ENCODE measurements around the gene USP8. TPM values are rescaled to one million over a fixed set of nuclear protein-coding genes. Genes with fewer than 3 reads are reported as not detected.
"Not testable (repeated sequence)": the region's sequence is repeated elsewhere in the genome, so short reads cannot be mapped to it uniquely, and the experiment has no call there.

USP8 gene
- total and polyA plus RNA-seq, 2 of the 4 experiments (the other 2 are of a cell fraction), result 25.4 to 52.2 TPM

GRCh38 chr15:50425219-50425618 is 1.0 kb downstream of the USP8 start:
- H3K56ac ChIP-seq (ENCODE audit: extremely low read depth, insufficient read depth, low read length), result no peak overlapping the region
- H4K20me1 ChIP-seq (ENCODE audit: insufficient read depth, low read length), result peaks cover 11% of the 10 kb centered on the region
- no peaks in the 10 kb centered on the region for H3K36me3 ChIP-seq (ENCODE audit: control insufficient read depth, insufficient read depth, low read length)
- no peak overlapping the region for H2BK120ac ChIP-seq (ENCODE audit: low read depth, low read length)
- no peak overlapping the region for H2BK15ac ChIP-seq (ENCODE audit: low read depth, low read length)
- peaks cover 4 to 28% of the 10 kb centered on the region in 2 experiments; a peak in 3 of 4 replicates for H3K79me1 ChIP-seq (ENCODE audit: low read depth in 1 of 2, low read length in 2 of 2)
- H2AK5ac ChIP-seq (ENCODE audit: low read depth, low read length), result no peak overlapping the region
- DNase-seq, result no peak
- H3K4me3 ChIP-seq (ENCODE audit: insufficient read depth, low read depth, low read length), result peak overlapping the region; percentile 95
- H3K9me3 ChIP-seq (ENCODE audit: control insufficient read depth, insufficient read depth, low read length), result no peaks in the 10 kb centered on the region
- CTCF ChIA-PET, result no interaction called here
- H4K5ac ChIP-seq (ENCODE audit: low read depth, low read length), result no peak overlapping the region
- no peak overlapping the region for H2BK20ac ChIP-seq (ENCODE audit: low read depth, low read length)
- H4K8ac ChIP-seq (ENCODE audit: low read depth in 2 of 2, low read length in 2 of 2), result peak overlapping the region; percentile 22 to 93; a peak in 2 of 4 replicates
- no CpG with 5 or more reads among the region's 5 CpGs for WGBS, 2 experiments (ENCODE audit: extremely low coverage in 2 of 2, insufficient read length in 1 of 2)
- H2AK9ac ChIP-seq (replicated peaks; ENCODE audit: low read depth, low read length, poor library complexity), result no peak overlapping the region
- H3K18ac ChIP-seq (ENCODE audit: low read depth, low read length), result no peak overlapping the region
- peak overlapping the region; percentile 97 for H3K9ac ChIP-seq (ENCODE audit: low read depth, low read length)
- 0 out of 2 replicates have a peak overlapping the region, but pooled peaks have one; percentile 24 for H3K14ac ChIP-seq (replicated peaks; ENCODE audit: low read depth, low read length)
- no peak overlapping the region for H4K91ac ChIP-seq (ENCODE audit: insufficient read depth, low read depth, low read length)
- in situ Hi-C loops (cut with MboI; ENCODE audit: low sequenced_read_pairs), result no loop called here
- H3K27me3 ChIP-seq (ENCODE audit: control insufficient read depth, insufficient read depth, low read length), result no peaks in the 10 kb centered on the region
- H3K4ac ChIP-seq (ENCODE audit: low read depth, low read length), result no peak overlapping the region
- H3K9me1 ChIP-seq (ENCODE audit: insufficient read depth, low read length), result peaks cover 3% of the 10 kb centered on the region; the same call in 1 of the 2 replicates
- no peaks in the 10 kb centered on the region; the same call in 1 of the 2 replicates for H3K4me1 ChIP-seq (ENCODE audit: control insufficient read depth, insufficient read depth, low read length)
- H2AFZ ChIP-seq (replicated peaks; ENCODE audit: low read length, poor library complexity), result no peak overlapping the region
- POLR2A ChIA-PET (ENCODE audit: unreplicated experiment), result no interaction called here
- peak overlapping the region; percentile 41; the same call in 1 of the 2 replicates for H3K23ac ChIP-seq (ENCODE audit: low read depth, low read length)
- TF ChIP-seq SMC3 (IDR thresholded peaks at IDR 0.05; ENCODE audit: low read depth, low read length) (no peak), CHD1 (IDR thresholded peaks at IDR 0.05; ENCODE audit: low read depth, low read length) (no peak), RAD21 (IDR thresholded peaks at IDR 0.05; ENCODE audit: low read length) (no peak), MAFK (IDR thresholded peaks at IDR 0.05; ENCODE audit: low read depth, low read length) (peak; percentile 72), FOS (IDR thresholded peaks at IDR 0.05; ENCODE audit: low read depth, low read length) (no peak), MXI1 (IDR thresholded peaks at IDR 0.05; ENCODE audit: borderline replicate concordance, low read depth, low read length) (no peak), CEBPB (IDR thresholded peaks at IDR 0.05; ENCODE audit: low read depth, low read length) (no peak), RFX5 (IDR thresholded peaks at IDR 0.05; ENCODE audit: low read depth, low read length) (no peak)
- H3K4me2 ChIP-seq (ENCODE audit: low read depth, low read length), result peak overlapping the region; percentile 98
- ATAC-seq (ENCODE audit: low read depth), result no peak
- no peak overlapping the region for H3K27ac ChIP-seq (ENCODE audit: insufficient read depth, low read length)
- dilution Hi-C loops (cut with HindIII; ENCODE audit: low sequenced_read_pairs, unreplicated experiment), result no loop called here
- no peak overlapping the region for H2BK5ac ChIP-seq (ENCODE audit: low read depth, low read length, poor library complexity, severe bottlenecking)
- BruUV-seq (replicated peaks), result no TSS peak
- intact Hi-C loops (cut with micrococcal nuclease), result no loop called here

GRCh38 chr15:50425678-50426246 is 1.6 kb downstream of the USP8 start:
- H2AK5ac ChIP-seq (ENCODE audit: low read depth, low read length); dilution Hi-C loops (cut with HindIII; ENCODE audit: low sequenced_read_pairs, unreplicated experiment); H3K23ac ChIP-seq (ENCODE audit: low read depth, low read length); H2BK15ac ChIP-seq (ENCODE audit: low read depth, low read length); H3K36me3 ChIP-seq (ENCODE audit: control insufficient read depth, insufficient read depth, low read length); in situ Hi-C loops (cut with MboI; ENCODE audit: low sequenced_read_pairs); BruUV-seq (replicated peaks); H3K18ac ChIP-seq (ENCODE audit: low read depth, low read length); H3K4me3 ChIP-seq (ENCODE audit: insufficient read depth, low read depth, low read length); H2BK5ac ChIP-seq (ENCODE audit: low read depth, low read length, poor library complexity, severe bottlenecking); H4K5ac ChIP-seq (ENCODE audit: low read depth, low read length); DNase-seq; ATAC-seq (ENCODE audit: low read depth); CTCF ChIA-PET; H3K56ac ChIP-seq (ENCODE audit: extremely low read depth, insufficient read depth, low read length); H3K14ac ChIP-seq (replicated peaks; ENCODE audit: low read depth, low read length); H2AK9ac ChIP-seq (replicated peaks; ENCODE audit: low read depth, low read length, poor library complexity); H3K4me1 ChIP-seq (ENCODE audit: control insufficient read depth, insufficient read depth, low read length); H2BK20ac ChIP-seq (ENCODE audit: low read depth, low read length); H2BK120ac ChIP-seq (ENCODE audit: low read depth, low read length); H3K27ac ChIP-seq (ENCODE audit: insufficient read depth, low read length); H3K4ac ChIP-seq (ENCODE audit: low read depth, low read length); POLR2A ChIA-PET (ENCODE audit: unreplicated experiment); H4K8ac ChIP-seq (ENCODE audit: low read depth in 2 of 2, low read length in 2 of 2); H3K9me3 ChIP-seq (ENCODE audit: control insufficient read depth, insufficient read depth, low read length); H2AFZ ChIP-seq (replicated peaks; ENCODE audit: low read length, poor library complexity); intact Hi-C loops (cut with micrococcal nuclease); H3K9me1 ChIP-seq (ENCODE audit: insufficient read depth, low read length); H4K91ac ChIP-seq (ENCODE audit: insufficient read depth, low read depth, low read length); H3K27me3 ChIP-seq (ENCODE audit: control insufficient read depth, insufficient read depth, low read length); H3K9ac ChIP-seq (ENCODE audit: low read depth, low read length): not testable (repeated sequence)
- peak overlapping the region; percentile 98 for H3K4me2 ChIP-seq (ENCODE audit: low read depth, low read length)
- peaks cover 5 to 32% of the 10 kb centered on the region in 2 experiments; a peak in 3 of 4 replicates for H3K79me1 ChIP-seq (ENCODE audit: low read depth in 1 of 2, low read length in 2 of 2)
- H4K20me1 ChIP-seq (ENCODE audit: insufficient read depth, low read length), result peaks cover 16% of the 10 kb centered on the region
- WGBS, 2 experiments (ENCODE audit: extremely low coverage in 2 of 2, insufficient read length in 1 of 2), result 88% methylated on average over 6 of the region's 17 CpGs; no CpG with 5 or more reads in 1 of the 2 experiments
